NCI-H82 treated with DMSO at 0.1 percent for 48 hours (cell line): ENCODE measurements around the gene FMR1.

Source experiments
- DNase-seq: peaks from one replicate; lab custom pipeline; 2025; ENCODE audit not compliant: unreplicated experiment; lab: John Stamatoyannopoulos, UW

Gene FMR1

GRCh38 chrX:147911192-147912022 is at the start of gene FMR1:
Gene FMR1, plus strand, starts transcription at chrX:147911919. Its CDS starts 261 bp downstream, at chrX:147912180.
- peak; percentile 80 for DNase-seq

DNA sequence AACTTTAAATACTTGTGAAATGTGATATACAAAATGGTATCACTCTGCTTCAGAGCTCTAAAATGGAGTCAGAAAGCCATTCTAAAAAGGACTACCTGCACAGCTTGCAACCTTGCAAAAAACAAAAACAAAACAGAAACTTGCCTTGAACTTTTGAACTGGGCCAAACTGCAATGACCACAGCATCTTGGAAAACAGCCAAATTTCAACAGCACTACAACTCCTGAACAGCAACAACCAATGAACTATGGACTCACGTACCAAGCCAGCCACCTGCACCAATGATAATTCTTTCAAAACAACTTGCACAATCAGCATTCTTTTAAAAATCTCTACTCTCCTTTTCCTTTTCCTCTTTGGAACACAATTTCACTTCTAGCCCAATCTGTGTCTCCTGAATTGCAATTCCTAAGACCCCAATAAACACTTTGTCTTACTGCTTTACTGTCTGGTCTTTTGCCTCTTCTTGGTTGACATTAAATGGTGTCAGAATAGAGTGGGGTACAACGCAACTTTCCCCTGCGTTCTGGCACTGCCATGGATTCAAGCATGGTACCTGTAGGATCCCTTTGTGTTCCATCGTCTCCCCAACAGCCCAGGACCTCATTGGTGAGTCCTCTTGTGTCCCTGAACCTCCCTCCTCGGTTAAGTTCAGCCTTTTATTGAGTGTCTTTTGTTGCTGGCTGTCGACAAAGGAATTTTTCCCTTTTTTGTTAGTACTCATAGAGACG is 35.7 kb upstream of the FMR1 start:
- DNase-seq: no peak

GRCh38 chrX:147876849-147877646 is 34.7 kb upstream of the FMR1 start:
- no peak for DNase-seq

GRCh38 chrX:147877726-147878125 is 34.0 kb upstream of the FMR1 start:
- DNase-seq: no peak

- DNase-seq: no peak
Observed at GRCh38 chrX:147884958-147885357, 26.8 kb upstream of the FMR1 start.

GRCh38 chrX:147890756-147891155 is 21.0 kb upstream of the FMR1 start:
- no peak for DNase-seq

GRCh38 chrX:147891896-147892295 is 19.8 kb upstream of the FMR1 start:
- DNase-seq: no peak

- no peak for DNase-seq
Observed at GRCh38 chrX:147893741-147894140, 18.0 kb upstream of the FMR1 start.

DNA sequence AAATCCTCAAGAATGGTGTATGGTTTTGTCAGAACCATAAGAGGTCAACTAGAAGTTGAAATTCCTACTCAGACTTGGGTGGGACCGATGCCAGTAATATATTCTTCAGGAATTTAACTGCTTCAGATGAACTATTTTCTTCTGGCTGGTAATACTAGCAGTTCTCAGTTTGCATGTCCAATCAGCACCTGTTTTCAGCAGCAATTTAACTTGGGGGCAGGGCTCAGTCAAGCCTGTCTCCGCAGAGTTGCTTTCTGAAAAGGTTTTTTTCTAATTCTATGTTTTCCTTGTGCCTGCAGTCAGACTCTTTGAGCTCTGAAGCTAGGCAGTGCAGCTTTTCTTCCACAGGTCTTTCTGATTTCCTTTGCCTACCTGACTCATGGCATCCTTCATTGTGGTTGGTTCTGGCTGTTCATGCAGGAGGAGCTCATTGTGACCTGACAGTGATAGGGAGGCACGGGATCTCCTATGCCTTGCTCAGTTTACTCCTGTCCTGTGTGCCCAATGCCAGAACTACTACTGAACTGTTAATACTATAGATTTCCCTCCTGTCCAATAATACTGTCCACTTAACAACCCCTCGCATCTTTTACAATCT is 17.3 kb upstream of the FMR1 start:
- no peak for DNase-seq

GRCh38 chrX:147897117-147897516 is 14.6 kb upstream of the FMR1 start:
- DNase-seq: no peak

DNA sequence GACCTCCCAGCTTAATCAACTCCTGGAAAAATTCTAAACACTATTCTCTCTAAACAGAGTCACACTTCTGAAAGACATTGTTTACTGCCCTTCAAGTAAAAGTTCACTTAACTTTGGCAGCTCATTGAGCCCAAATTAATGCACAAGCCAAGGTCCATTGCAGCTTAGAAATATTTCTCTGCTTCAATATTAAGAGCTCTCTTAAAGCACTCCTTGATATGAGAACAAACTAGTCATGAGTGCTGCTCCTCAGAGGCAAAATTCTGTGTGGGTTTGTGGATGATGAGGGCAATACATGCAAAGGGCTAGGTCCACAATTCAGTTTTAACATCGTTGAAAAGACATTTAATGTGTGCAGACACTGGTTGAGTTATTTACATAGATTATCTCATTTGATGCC is 12.8 kb upstream of the FMR1 start:
- no peak for DNase-seq

DNA sequence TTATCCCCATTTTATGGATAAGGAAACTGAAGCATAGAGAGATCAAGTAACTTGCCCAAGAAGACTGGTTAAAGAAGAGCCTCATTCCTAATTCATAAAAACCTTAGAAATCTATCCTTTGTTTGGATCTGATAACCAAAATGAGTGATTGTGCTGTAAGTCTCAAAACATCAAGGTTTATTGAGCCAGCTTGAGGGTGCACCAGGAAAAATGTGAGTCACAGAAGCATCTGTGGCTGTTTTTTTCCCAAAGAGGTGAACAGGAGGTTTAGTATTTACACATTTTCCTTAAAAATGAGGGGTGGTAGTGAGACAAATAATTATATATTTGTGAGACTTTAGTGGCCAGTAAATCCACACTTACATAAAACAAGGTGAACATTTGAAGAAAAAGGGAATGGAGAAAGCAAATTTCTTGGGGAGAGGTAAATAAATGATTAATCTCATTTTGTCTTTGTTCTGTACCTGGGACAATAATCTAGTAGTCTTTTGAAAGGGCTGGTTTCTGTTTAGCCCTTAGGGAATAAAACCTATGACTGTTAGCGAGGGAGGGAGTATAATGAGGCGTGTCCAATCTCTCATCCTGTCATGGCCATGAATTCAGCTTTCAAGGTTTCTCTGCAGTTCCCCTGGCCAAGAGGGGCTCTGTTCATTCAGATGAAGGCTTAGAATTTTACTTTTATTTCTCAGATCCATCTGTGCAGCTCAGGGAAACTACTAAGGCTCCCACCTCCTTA is 12.2 kb upstream of the FMR1 start:
- DNase-seq: no peak

GRCh38 chrX:147900349-147900748 is 11.4 kb upstream of the FMR1 start:
- no peak for DNase-seq

DNA sequence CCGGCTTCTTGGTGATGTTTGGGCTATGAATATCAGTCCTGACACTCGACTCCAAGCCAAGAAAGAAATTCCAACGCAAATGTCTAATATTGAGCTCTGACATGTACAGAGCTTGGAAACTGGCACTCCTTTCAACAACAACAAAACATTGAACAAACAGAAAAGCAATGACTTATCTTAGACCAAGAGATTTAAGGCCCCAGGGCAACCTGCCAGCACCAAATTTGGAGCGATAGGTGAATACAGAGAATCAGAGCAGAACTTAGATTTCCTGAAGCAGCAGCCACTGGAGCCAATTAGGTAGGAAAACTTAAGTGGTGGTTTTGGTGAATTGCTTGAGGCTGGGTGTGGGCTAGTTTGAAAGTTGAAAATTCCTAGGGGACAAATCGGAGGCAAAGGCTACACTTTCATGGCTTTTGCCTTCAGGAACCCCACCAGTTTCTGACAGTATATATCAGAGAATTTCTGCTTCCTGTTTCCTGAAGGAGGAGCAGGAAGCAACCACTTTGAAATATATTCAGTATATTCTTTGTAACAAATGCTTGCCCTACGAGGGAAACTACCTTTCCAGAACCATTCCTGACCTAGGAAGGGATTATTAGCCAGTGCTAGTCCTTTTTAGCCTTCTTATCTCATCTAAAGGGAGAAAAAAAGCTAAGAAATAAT is 10.1 kb upstream of the FMR1 start:
- no peak for DNase-seq

DNA sequence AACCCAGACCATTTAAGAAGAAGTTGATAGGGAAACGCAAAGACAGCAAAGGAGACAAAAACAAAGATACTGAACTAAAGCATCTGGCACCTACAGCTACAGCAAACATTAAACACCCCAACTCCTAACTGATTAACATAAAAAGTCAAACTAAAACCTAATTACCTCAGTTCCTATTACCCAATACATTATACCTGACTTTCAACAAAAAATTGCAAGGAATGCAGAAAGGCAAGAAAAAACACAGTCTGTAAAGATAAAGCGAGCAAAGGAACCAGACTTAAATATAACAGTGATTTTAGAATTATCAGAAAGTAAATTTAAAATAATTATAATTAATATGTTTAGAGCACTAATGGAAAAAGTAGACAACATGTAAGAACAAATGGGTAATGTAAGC is 9.4 kb upstream of the FMR1 start:
- DNase-seq: no peak

GRCh38 chrX:147908106-147908505 is 3.6 kb upstream of the FMR1 start:
- DNase-seq: no peak

GRCh38 chrX:147910607-147911006 is 1.1 kb upstream of the FMR1 start:
- DNase-seq: no peak

DNA sequence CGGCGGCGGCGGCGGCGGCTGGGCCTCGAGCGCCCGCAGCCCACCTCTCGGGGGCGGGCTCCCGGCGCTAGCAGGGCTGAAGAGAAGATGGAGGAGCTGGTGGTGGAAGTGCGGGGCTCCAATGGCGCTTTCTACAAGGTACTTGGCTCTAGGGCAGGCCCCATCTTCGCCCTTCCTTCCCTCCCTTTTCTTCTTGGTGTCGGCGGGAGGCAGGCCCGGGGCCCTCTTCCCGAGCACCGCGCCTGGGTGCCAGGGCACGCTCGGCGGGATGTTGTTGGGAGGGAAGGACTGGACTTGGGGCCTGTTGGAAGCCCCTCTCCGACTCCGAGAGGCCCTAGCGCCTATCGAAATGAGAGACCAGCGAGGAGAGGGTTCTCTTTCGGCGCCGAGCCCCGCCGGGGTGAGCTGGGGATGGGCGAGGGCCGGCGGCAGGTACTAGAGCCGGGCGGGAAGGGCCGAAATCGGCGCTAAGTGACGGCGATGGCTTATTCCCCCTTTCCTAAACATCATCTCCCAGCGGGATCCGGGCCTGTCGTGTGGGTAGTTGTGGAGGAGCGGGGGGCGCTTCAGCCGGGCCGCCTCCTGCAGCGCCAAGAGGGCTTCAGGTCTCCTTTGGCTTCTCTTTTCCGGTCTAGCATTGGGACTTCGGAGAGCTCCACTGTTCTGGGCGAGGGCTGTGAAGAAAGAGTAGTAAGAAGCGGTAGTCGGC is 528 bp downstream of the FMR1 start:
- DNase-seq: peak; percentile 16

- DNase-seq: no peak
Observed at GRCh38 chrX:147913570-147913969, 1.9 kb downstream of the FMR1 start.
